ENCODE measurements around the gene LIMS2.

Gene LIMS2

GRCh38 chr2:127619203-127619590 is 56.1 kb downstream of the LIMS2 start:
- DNase-seq = no peak

DNA sequence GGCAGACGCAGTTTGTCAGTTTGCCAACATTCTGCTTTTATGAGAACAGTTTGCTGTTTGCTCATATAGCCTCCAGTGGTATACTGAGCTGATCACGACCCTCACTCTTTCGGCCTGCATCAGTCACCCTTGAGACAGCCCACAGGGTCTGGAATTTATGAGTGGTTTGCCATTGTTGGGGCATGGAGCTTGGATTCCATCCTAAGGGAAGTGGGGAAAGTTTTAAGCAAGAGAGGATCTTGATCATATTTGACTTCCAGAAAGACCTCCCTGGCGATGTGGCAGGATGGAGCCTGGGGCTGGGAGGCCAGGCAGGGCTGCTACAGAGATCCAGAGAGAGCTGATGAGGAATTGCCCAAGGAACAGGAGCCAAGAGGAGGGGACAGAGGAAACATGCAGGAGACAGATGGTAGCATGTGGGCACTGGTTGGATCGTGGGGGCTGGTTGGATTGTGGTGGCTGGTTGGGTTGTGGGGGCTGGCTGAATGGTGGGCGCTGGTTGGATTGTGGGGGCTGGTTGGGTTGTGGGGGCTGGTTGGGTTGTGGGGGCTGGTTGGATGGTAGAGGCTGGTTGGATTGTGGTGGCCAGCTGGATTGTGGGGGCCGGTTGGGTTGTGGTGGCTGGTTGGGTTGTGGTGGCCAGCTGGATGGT is 56.7 kb downstream of the LIMS2 start:
- DNase-seq = no peak

DNA sequence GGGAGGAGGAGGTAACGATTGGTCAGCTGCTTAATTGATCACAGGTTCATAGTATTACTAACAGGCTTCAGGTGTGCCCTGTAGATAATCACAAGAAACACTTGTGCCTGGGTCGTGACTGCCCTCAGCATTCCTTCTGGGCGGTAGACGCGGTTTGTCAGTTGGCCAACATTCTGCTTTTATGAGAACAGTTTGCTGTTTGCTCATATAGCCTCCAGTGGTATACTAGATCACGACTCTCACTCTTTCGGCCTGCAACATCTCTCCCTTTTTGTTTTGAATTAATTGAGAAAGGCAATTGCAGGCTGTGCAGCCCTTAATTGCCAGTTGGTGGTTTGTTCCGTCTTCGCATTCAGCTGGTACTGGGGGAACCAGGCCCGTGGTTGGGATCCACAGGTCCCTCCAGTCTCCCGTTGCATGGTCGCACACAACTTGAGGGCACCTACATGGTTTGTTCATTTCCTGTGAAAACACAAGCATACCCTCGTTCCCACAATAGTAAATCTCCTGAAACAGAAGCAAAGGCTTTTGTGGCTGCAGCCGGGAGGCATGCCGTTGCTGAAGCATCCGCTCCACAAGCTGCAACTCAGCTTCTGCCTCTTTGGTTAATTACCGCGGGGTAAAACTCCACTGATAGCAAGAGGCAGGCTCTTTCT is 59.7 kb downstream of the LIMS2 start:
- no peak for DNase-seq

- no peak for DNase-seq
Measured at GRCh38 chr2:127614731-127615130, 60.6 kb downstream of the LIMS2 start.

GRCh38 chr2:127614246-127614645 is 61.1 kb downstream of the LIMS2 start:
- no peak for DNase-seq

DNA sequence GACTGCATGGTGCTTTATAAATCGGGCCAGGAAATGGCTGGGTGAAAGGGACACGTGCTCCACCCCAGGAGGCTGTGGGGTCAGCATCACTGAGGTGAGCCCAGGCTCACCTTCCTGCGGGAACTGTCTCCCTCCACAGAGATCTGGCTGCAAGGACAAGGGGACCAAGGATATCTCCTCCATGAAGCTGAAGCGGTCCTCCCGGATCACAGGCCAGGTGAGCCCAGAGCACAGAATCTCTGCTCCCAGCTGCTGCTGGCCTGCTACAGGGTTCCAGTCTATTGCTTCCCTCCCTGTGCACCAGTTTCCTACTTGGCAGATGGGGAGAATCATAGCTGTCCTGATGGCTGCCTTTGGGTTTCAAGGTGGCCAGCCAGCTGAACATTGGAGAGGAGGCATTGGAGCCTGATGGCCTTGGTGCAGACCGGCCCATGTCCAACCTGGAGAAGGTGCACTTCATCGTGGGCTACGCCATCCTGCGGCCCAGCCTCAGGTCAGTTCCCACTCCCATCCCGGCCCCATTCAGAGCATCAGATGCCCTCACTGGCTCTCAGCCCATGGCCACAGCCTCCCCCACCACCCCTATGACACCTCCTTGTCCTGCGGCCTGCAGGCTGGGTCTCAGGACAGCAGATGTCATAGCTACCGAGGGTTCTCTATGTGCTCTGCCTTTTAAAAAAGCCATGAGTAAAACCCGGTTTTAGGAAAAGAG is 63.1 kb downstream of the LIMS2 start:
- DNase-seq = no peak

GRCh38 chr2:127611076-127611925 is 64.0 kb downstream of the LIMS2 start:
- no peak for DNase-seq

DNA sequence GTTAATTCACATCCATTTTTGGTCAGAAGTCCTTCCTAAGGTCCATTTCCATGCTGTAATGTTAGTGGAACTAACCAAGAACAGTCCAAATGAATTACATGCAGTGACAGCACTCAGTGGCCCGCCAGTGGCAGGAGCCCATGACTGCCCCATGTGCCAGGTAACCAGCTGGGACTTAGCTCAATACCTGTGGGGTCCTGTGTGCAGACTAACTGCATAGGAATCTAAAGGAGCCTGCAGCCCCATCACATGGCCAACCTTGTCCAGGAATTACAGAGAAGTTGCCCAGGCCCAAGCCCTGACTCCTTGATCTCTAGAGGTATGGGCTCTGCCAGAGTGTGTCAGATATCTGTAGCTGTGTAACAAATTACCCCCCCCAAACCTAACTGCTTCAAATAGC is 64.8 kb downstream of the LIMS2 start:
- no peak for DNase-seq

- DNase-seq = no peak
Measured at GRCh38 chr2:127609818-127610217, 65.5 kb downstream of the LIMS2 start.

GRCh38 chr2:127609031-127609751 is 66.1 kb downstream of the LIMS2 start:
- no peak for DNase-seq

DNA sequence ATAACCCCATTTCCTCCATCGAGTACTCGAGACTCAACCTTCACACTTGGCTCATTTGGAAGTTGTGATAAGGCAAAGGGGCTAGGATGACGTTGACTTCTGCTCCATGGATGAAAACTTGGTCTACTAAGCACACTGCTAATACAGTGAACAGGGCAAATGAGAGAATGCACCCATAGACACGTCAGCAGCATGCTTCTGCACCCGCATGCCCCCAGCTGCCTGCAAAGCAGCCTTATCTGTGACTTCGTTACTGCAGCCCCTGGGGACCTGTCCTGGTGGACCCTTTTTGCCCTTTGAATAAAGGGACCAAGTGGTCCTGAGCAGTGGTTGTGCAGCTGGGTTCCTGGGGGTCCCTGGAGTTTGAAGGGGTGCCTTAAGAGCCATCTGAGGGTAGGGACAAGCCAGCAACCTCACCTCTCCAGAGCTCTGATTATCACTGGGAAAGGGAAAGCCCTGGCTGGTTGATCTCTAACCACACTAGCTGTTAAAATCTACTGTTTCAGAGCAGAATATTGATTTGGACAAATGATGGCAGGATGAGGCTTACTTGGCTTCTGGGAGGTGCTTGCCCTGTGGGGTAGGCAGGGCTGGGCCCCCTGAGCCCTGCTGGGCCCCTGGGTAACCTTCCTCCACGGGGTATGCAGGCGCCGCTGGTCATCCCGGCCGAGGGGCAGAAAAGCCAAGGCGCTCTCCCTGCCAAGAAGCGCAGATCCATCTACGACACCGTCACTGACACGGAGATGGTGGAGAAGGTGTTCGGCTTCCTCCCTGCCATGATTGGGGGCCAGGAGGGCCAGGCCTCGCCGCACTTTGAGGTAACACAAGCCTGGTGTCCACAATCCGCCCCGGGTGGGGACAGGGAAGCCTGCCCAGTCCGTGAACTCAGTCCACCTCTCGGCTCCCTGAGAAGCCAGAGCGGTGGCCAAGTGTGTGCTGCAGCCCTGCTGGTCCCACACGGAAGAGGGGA is 67.0 kb downstream of the LIMS2 start:
- no peak for DNase-seq

GRCh38 chr2:127607399-127607908 is 67.9 kb downstream of the LIMS2 start:
- no peak for DNase-seq

DNA sequence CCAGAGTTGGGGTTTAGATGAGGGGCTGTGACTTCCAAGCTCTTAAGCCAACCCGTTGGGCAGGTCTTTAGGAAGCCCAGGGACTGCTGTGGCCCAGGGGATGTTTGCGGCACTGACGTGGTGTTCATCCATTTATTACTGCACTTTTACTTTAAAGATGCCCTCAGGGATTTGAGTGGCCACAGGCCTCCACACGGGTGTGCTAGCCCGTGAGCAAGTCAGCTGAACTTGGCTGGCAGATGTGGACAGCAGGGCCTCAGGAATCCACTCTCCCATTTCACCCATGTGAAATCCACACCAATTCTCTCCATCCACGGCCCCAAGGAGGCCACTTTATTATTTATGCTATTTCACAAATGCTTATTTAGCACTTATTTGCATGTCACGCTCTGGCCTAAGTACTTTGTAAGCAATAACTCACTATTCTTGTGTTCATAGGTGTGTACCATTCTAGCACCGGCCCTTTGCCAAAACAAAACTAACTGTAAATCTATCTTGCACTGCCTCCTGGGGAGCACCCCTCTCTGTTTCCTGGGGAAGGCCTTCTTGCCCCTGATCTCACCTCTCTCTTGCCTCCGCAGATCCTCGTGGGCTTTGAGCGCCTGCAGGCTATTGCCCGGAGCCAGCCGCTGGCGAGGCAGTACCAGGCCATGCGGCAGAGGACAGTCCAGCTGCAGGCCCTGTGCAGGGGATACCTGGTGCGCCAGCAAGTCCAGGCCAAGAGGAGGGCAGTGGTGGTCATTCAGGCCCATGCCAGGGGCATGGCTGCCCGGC is 68.5 kb downstream of the LIMS2 start:
- DNase-seq = no peak

DNA sequence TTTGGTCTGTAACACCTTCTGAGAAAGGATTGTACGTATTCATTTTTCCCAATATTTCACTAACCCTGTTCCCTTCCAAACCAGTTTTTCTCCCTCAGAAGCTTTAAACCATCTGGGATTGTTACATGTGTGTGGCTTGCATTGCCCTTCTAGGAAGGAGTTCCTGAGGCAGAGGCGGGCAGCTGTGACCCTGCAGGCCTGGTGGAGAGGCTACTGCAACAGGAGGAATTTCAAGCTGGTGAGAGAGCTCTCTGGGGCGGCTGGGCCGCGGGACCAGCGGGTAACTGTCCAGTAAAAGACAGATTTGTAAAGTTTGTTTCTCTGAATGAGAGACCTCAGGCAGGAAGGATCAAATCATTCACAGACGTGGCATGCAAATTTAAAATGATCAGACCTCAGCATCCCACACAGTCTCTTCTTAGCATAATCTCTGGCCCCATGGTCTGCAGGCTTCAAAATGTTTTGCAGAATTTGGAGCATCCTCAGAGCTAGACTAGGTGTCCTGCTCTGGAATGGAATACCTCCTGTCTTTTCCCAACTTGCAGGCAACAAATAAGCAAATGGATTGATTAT is 69.6 kb downstream of the LIMS2 start:
- DNase-seq = no peak

DNA sequence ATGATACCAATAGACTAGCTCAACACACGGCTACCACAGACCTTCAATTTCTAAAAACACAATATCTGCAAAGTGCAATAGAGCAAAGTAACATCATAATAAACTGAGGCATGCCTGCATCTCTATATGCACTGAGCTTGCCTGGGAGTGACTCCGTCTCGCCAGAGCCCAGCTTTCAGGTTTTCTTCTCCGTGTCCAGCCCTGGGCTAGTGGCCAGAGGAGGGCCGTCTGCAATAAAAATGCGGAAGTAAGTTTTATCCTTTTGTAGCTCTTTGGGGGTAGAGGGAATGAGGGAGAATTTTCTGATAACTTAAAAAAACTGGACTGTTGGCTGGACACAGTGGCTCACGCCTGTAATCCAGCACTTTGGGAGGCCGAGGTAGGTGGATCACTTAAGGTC is 70.3 kb downstream of the LIMS2 start:
- DNase-seq = no peak

GRCh38 chr2:127599211-127599610 is 76.1 kb downstream of the LIMS2 start:
- no peak for DNase-seq

DNA sequence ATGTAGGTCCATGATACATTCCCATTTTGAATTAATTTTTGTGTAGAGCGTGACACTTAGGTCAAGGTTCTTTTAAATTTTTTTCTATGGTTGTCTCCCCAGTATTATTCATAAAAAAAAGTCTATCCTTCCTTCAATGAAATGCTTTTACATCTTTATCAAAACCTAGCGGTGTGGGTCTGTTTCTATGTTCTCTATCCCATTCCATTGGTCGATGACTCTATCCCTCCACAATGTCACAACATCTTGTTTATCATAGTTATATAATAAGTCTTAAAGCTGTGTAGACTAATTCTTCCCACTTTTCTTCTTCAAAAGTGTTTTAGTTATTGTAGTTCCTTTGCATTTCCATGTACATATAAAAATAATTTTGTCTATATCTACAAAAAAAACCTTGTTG is 76.6 kb downstream of the LIMS2 start:
- DNase-seq = no peak

DNA sequence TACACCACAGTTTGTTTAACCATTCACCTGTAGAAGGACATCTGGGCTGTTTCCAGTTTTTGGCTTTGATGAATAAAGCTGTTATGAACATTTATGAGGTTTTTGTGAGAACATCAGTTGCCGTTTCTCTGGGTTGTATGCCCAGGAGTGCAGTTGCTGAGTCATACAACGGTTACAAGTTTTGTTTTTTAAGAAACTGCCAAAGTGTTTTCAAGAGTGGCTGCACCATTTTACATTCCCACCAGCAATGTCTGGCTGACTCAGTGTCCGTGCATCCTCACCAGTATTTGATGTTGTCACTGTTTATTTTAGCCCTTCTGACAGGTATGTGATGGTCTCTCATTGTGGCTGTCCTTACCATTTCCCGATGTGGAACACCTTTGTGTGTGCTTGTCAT is 77.3 kb downstream of the LIMS2 start:
- no peak for DNase-seq

DNA sequence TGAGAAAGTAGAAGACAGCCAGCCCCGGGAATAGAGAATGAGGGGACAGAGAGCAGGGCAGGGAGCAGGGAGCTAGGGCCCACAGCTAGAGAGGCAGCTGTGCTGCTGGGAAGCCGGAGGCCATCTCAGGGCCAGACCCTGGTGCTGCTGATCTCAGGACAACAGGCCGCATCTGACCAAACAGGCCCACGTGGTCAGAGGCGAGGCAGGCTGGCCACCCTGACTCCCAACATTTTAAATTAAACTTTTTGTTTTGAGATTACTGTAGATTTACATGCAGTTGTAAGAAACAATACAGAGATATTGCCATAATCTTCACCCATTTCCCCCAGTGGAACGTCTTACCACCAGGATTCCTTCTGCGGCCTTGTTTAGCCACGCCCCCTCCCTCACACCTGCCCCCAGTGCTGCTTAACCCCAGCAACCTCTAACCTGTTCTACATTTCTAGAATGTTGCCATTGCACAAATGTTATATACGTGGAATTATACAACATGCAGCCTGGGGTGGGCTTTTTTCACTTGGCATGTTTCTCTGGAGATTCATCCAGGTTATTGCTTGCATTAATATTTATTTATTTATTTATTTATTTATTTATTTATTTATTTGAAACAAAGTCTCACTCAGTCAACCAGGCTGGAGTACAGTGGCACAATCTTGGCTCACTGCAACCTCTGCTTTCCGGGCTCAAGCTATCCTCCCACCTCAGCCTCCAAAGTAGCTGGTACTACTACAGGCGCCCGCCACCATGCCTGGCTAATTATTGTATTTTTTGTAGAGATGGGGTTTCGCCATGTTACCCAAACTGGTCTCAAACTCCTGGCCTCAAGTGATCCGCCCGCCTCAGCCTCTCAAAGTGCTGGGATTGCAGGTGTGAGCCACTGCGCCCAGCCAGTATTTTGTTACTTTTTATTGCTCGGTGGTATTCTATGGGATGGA is 78.0 kb downstream of the LIMS2 start:
- DNase-seq = no peak
